HCT116 (cell line): ENCODE measurements around the gene SHANK3. TPM values are rescaled to one million over a fixed set of nuclear protein-coding genes. Genes with fewer than 3 reads are reported as not detected.

Experiments used
- ATAC-seq: fragments of 200-7000 bp; cut with Tn5 transposase; 2 replicates; pipeline ENCODE4 v1.9.1; 2020; ENCODE audit warnings: mild to moderate bottlenecking, moderate library complexity
- BruUV-seq: library from RNA; stranded (reverse); fragments of 400-500 nt; replicated peaks from 2 replicates; lab custom pipeline; 2021; lab: Mats Ljungman, UMichigan
- CTCF ChIA-PET: fragments of 300-600 bp; sonication (Branson Sonifier 250); formaldehyde crosslinking; loops from one replicate; lab custom pipeline; 2021; ENCODE audit warnings: antibody characterized with exemption; lab: Charles Lee
- POLR2A ChIA-PET: fragments of 300-600, 350-600 bp; sonication (Branson Sonifier 250); formaldehyde crosslinking; loops from one replicate; lab custom pipeline; 2021; ENCODE audit warnings: antibody characterized with exemption; lab: Charles Lee
- RAD21 ChIA-PET, 2 experiments: fragments of 300-600 bp; sonication (Branson Sonifier 250); formaldehyde crosslinking; loops; one replicate each; lab custom pipeline; 2023; ENCODE audit warnings: low total read pairs in 2 of 2; ENCODE audit not compliant: uncharacterized antibody in 2 of 2, unreplicated experiment in 2 of 2, low non-redundant PET in 1 of 2; lab: Charles Lee
- DNase-seq: peaks from one replicate; pipeline ENCODE4 v3.0.0-alpha.2; 2010; ENCODE audit warnings: low read depth, low spot score
- H2AFZ ChIP-seq: fragments of 200-600 bp; shearing (Covaris generic), sonication (generic); 2 replicates; pipeline ENCODE4 v1.6.1; 2017; ENCODE audit warnings: low read depth, mixed run types, mixed read lengths, antibody characterized with exemption, low read length; ENCODE audit not compliant: poor library complexity, severe bottlenecking
- H3K27ac ChIP-seq: 2 replicates; pipeline ENCODE4 v1.5.1; 2012; ENCODE audit warnings: low read depth, low read length
- H3K27me3 ChIP-seq: fragments of 200-600 bp; sonication (generic); 2 replicates; pipeline ENCODE4 v1.6.1; 2016; ENCODE audit warnings: mixed run types, low read length, mixed read lengths; ENCODE audit not compliant: insufficient read depth
- H3K36me3 ChIP-seq, 2 experiments: fragments of 200-500 bp in 1 of 2; fragments of 200-600 bp in 1 of 2; sonication (Bioruptor generic) in 1 of 2; sonication (generic) in 1 of 2; 2 replicates each; pipeline versions ENCODE4 v1.5.1 to v1.6.1; 2014 to 2016; ENCODE audit warnings: low read length in 2 of 2, inconsistent platforms in 1 of 2, mixed read lengths in 1 of 2, mixed run types in 1 of 2; ENCODE audit not compliant: insufficient read depth in 2 of 2, control insufficient read depth in 1 of 2
- H3K4me1 ChIP-seq, 2 experiments: fragments of 200-600 bp in 1 of 2; sonication (generic) in 1 of 2; 2 replicates each; pipeline versions ENCODE4 v1.5.1 to v1.6.1; 2012 to 2017; ENCODE audit warnings: low read length in 2 of 2, inconsistent platforms in 1 of 2, mild to moderate bottlenecking in 1 of 2, mixed read lengths in 1 of 2, mixed run types in 1 of 2, moderate library complexity in 1 of 2; ENCODE audit not compliant: insufficient read depth in 2 of 2, control insufficient read depth in 1 of 2
- H3K4me2 ChIP-seq: fragments of 200-600 bp; sonication (generic); 2 replicates; pipeline ENCODE4 v1.6.1; 2017; ENCODE audit warnings: mixed run types, low read length, mixed read lengths
- H3K4me3 ChIP-seq, 2 experiments: fragments of 200-600 bp in 1 of 2; sonication (generic) in 1 of 2; replicated peaks in 1 of 2; 2 replicates each; pipeline ENCODE4 v1.5.1; 2011 to 2016; ENCODE audit warnings: low read length in 2 of 2, control low read depth in 1 of 2, low read depth in 1 of 2, mild to moderate bottlenecking in 1 of 2, mixed read lengths in 1 of 2, mixed run types in 1 of 2
- H3K79me2 ChIP-seq: fragments of 200-600 bp; sonication (generic); 2 replicates; pipeline ENCODE4 v1.6.1; 2017; ENCODE audit warnings: mild to moderate bottlenecking, mixed run types, low read length, moderate library complexity, mixed read lengths; ENCODE audit not compliant: insufficient read depth
- H3K9ac ChIP-seq: fragments of 200-600 bp; sonication (generic); 2 replicates; pipeline ENCODE4 v1.6.1; 2016; ENCODE audit warnings: low read length, mixed read lengths
- H3K9me2 ChIP-seq: fragments of 200-600 bp; sonication (generic), shearing (Covaris generic); 2 replicates; pipeline ENCODE4 v1.6.1; 2017; ENCODE audit warnings: mixed run types, mild to moderate bottlenecking, moderate library complexity; ENCODE audit not compliant: insufficient read depth
- H3K9me3 ChIP-seq, 2 experiments: fragments of 200-500 bp in 1 of 2; fragments of 200-600 bp in 1 of 2; sonication (Bioruptor generic) in 1 of 2; sonication (generic) in 1 of 2; 2 replicates each; pipeline ENCODE4 v1.6.1; 2014 to 2017; ENCODE audit warnings: low read length in 2 of 2, mixed read lengths in 2 of 2, inconsistent platforms in 1 of 2, low read depth in 1 of 2, mild to moderate bottlenecking in 1 of 2, mixed run types in 1 of 2, moderate library complexity in 1 of 2; ENCODE audit not compliant: control insufficient read depth in 1 of 2, insufficient read depth in 1 of 2
- H4K20me1 ChIP-seq: fragments of 200-600 bp; sonication (generic), shearing (Covaris generic); 2 replicates; pipeline ENCODE4 v1.6.1; 2017; ENCODE audit warnings: mixed run types, mild to moderate bottlenecking, moderate library complexity; ENCODE audit not compliant: insufficient read depth
- ATF3 ChIP-seq: IDR thresholded peaks from 2 replicates; pipeline ENCODE4 v1.6.1; 2012
- CEBPB ChIP-seq: IDR thresholded peaks from 2 replicates; pipeline ENCODE4 v1.6.1; 2012; ENCODE audit warnings: low read depth
- CTCF ChIP-seq, 3 experiments: fragments of 200-600 bp in 1 of 3; sonication (generic) in 1 of 3; IDR thresholded peaks in 2 of 3; conservative IDR thresholded peaks in 1 of 3; 2 replicates each; pipeline ENCODE4 v1.5.1; 2012 to 2017; ENCODE audit warnings: low read depth in 2 of 3, low read length in 2 of 3, antibody characterized with exemption in 1 of 3, borderline replicate concordance in 1 of 3, control low read depth in 1 of 3, mild to moderate bottlenecking in 1 of 3, mixed read lengths in 1 of 3, mixed run types in 1 of 3, moderate library complexity in 1 of 3; ENCODE audit not compliant: insufficient read depth in 1 of 3
- ELF1 ChIP-seq: IDR thresholded peaks from 2 replicates; pipeline ENCODE4 v1.6.1; 2012; ENCODE audit warnings: low read depth, borderline replicate concordance
- EZH2 ChIP-seq: fragments of 200-600 bp; sonication (generic); IDR thresholded peaks from 2 replicates; pipeline ENCODE4 v1.6.1; 2017; ENCODE audit warnings: antibody characterized with exemption, mixed run types
- EZH2phosphoT487 ChIP-seq: fragments of 200-600 bp; IDR thresholded peaks from 2 replicates; pipeline ENCODE4 v1.6.1; 2018; ENCODE audit warnings: antibody characterized with exemption, borderline replicate concordance
- FOSL1 ChIP-seq: IDR thresholded peaks from 2 replicates; pipeline ENCODE4 v1.6.1; 2012; ENCODE audit warnings: low read depth
- JUND ChIP-seq: IDR thresholded peaks from 2 replicates; pipeline ENCODE4 v1.6.1; 2012
- POLR2A ChIP-seq: IDR thresholded peaks from 2 replicates; pipeline ENCODE4 v1.7.0; 2011; ENCODE audit warnings: borderline replicate concordance; ENCODE audit not compliant: insufficient read depth, insufficient read length; ENCODE audit errors: extremely low read depth
- SIN3A ChIP-seq: IDR thresholded peaks from 2 replicates; pipeline ENCODE4 v1.6.1; 2012; ENCODE audit warnings: low read depth
- SP1 ChIP-seq: IDR thresholded peaks from 2 replicates; pipeline ENCODE4 v1.6.1; 2012; ENCODE audit warnings: low read depth
- SRF ChIP-seq: IDR thresholded peaks from 2 replicates; pipeline ENCODE4 v1.6.1; 2012; ENCODE audit warnings: low read depth
- TCF7L2 ChIP-seq: IDR thresholded peaks from 2 replicates; pipeline ENCODE4 v1.7.0; 2011; ENCODE audit warnings: borderline replicate concordance, inconsistent platforms; ENCODE audit not compliant: insufficient read depth, insufficient read length; ENCODE audit errors: extremely low read depth
- YY1 ChIP-seq: IDR thresholded peaks from 2 replicates; pipeline ENCODE4 v1.6.1; 2011; ENCODE audit warnings: low read length, low read depth, moderate library complexity, mild to moderate bottlenecking; ENCODE audit not compliant: insufficient replicate concordance; ENCODE audit errors: extremely low read depth
- ZFX ChIP-seq: fragments of 450-650 bp; IDR thresholded peaks from 2 replicates; pipeline ENCODE4 v1.6.1; 2017
- ZNF274 ChIP-seq: fragments of 200-500 bp; sonication (Bioruptor generic); IDR thresholded peaks from 2 replicates; pipeline ENCODE4 v1.6.1; 2014; ENCODE audit warnings: mild to moderate bottlenecking, low read depth, low read length, inconsistent platforms
- intact Hi-C: fragments of 100-400 bp; cut with micrococcal nuclease; formaldehyde crosslinking; loops from 2 replicates; pipeline ENCODE4 v1.10.0; 2022
- total RNA-seq: library from RNA; stranded (reverse); gene quantifications from one replicate; pipeline ENCODE4 v1.2.1, GENCODE V29; 2021; ENCODE audit not compliant: unreplicated experiment

SHANK3 gene
- total RNA-seq, 1 experiment from 2014 or later, result 16.0 TPM

GRCh38 chr22:50677493-50678217, 5.0 kb downstream of the SHANK3 start:
- H3K4me2 ChIP-seq, result no peak overlapping the region
- no peak overlapping the region for H3K9ac ChIP-seq
- H3K9me3 ChIP-seq, result no peaks in the 10 kb centered on the region
- no peaks in the 10 kb centered on the region for H4K20me1 ChIP-seq
- no peak for ATAC-seq
- no peaks in the 10 kb centered on the region for H3K27me3 ChIP-seq
- no peak overlapping the region for H3K4me3 ChIP-seq
- BruUV-seq, result no TSS peak
- H2AFZ ChIP-seq, result no peak overlapping the region
- no peak for DNase-seq
- no peak overlapping the region for H3K27ac ChIP-seq
- H3K4me1 ChIP-seq, result peaks cover 0 to 18% of the 10 kb centered on the region in 2 experiments; a peak in 3 of 4 replicates
- ChIA-PET POLR2A (no interaction called here), CTCF (no interaction called here), RAD21 (no interaction called here)
- H3K36me3 ChIP-seq, result no peaks in the 10 kb centered on the region
- no peak for TF ChIP-seq YY1
- TF ChIP-seq FOSL1, result no peak
- no peak for TF ChIP-seq ZNF274
- TF ChIP-seq SIN3A, result no peak
- no peak for TF ChIP-seq SP1
- TF ChIP-seq ATF3, result no peak
- TF ChIP-seq ELF1, result no peak
- TF ChIP-seq JUND, result no peak
- no peak for TF ChIP-seq CTCF (IDR thresholded peaks at IDR 0.05 in 2 of 3, conservative IDR thresholded peaks at IDR 0.05 in 1 of 3; ENCODE audit: borderline replicate concordance in 1 of 3, insufficient read depth in 1 of 3, low read depth in 2 of 3, low read length in 2 of 3)
- TF ChIP-seq EZH2, result no peak
- no peak for TF ChIP-seq TCF7L2
- TF ChIP-seq CEBPB, result no peak
- TF ChIP-seq SRF, result no peak
- TF ChIP-seq POLR2A, result no peak
- no peak for TF ChIP-seq ZFX
- no peak for TF ChIP-seq EZH2phosphoT487
- H3K79me2 ChIP-seq, result peaks cover 5% of the 10 kb centered on the region; the same call in 1 of the 2 replicates
- H3K9me2 ChIP-seq, result no peaks in the 10 kb centered on the region
- intact Hi-C loops, result no loop called here
